Osteoblast (primary cell): Measurements from ENCODE around the gene CARHSP1. TPM values are rescaled to one million over a fixed set of nuclear protein-coding genes. Genes with fewer than 3 reads are reported as not detected.
A peak's percentile ranks its signal among the peaks of the same experiment; 100 is the strongest.
"Not testable (repeated sequence)": the region's sequence is repeated elsewhere in the genome, so short reads cannot be mapped to it uniquely, and the experiment has no call there.

Experiments used
- DNase-seq: peaks from one replicate; pipeline ENCODE4 v3.0.0; 2011; ENCODE audit warnings: low spot score, mixed read lengths; ENCODE audit not compliant: insufficient read length; ENCODE audit errors: missing footprints
- H2AFZ ChIP-seq: 2 replicates; pipeline ENCODE4 v1.6.0; 2011; ENCODE audit warnings: mild to moderate bottlenecking, low read length
- H3K27ac ChIP-seq: 2 replicates; pipeline ENCODE4 v1.5.1; 2011; ENCODE audit warnings: mild to moderate bottlenecking, low read depth, low read length, moderate library complexity
- H3K27me3 ChIP-seq: 2 replicates; pipeline ENCODE4 v1.6.0; 2012; ENCODE audit warnings: mild to moderate bottlenecking, control low read depth, inconsistent platforms, low read length, moderate library complexity; ENCODE audit not compliant: insufficient read depth
- H3K36me3 ChIP-seq: 2 replicates; pipeline ENCODE4 v1.5.1; 2011; ENCODE audit warnings: mild to moderate bottlenecking, low read length, control low read depth, moderate library complexity; ENCODE audit not compliant: insufficient read depth
- H3K4me1 ChIP-seq: 2 replicates; pipeline ENCODE4 v1.5.1; 2011; ENCODE audit warnings: mild to moderate bottlenecking, low read length, control low read depth, moderate library complexity; ENCODE audit not compliant: insufficient read depth
- H3K4me2 ChIP-seq: 2 replicates; pipeline ENCODE4 v1.6.0; 2011; ENCODE audit warnings: mild to moderate bottlenecking, low read length; ENCODE audit not compliant: insufficient read depth
- H3K4me3 ChIP-seq: fragments of 200-600 bp; sonication (generic); 3 replicates; pipeline ENCODE4 v1.5.1; 2012; ENCODE audit warnings: mild to moderate bottlenecking, low read length, inconsistent platforms; ENCODE audit not compliant: insufficient read depth
- H3K79me2 ChIP-seq: 2 replicates; pipeline ENCODE4 v1.6.0; 2012; ENCODE audit warnings: mild to moderate bottlenecking, low read length, control low read depth, inconsistent platforms; ENCODE audit not compliant: insufficient read depth
- H3K9me3 ChIP-seq: 2 replicates; pipeline ENCODE4 v1.5.1; 2011; ENCODE audit warnings: low read depth, low read length, control low read depth
- H4K20me1 ChIP-seq: 2 replicates; pipeline ENCODE4 v1.6.0; 2012; ENCODE audit warnings: mild to moderate bottlenecking, low read length, control low read depth; ENCODE audit not compliant: insufficient read depth
- CTCF ChIP-seq: IDR thresholded peaks from 2 replicates; pipeline ENCODE4 v1.5.1; 2011; ENCODE audit warnings: mild to moderate bottlenecking, low read depth, low read length, moderate library complexity; ENCODE audit errors: extremely low read depth
- total RNA-seq: library from RNA; depleted of rRNA; stranded (reverse); fragments of >200 nt; gene quantifications from 2 replicates; pipeline ENCODE4 v1.2.3, GENCODE V29; 2012

The CARHSP1 gene
- total RNA-seq: 92.6 and 107 TPM in 2 replicates

- H2AFZ ChIP-seq: peak within 1 kb of the TSS; percentile 69
- peak within 1 kb of the TSS; percentile 21 for H3K27ac ChIP-seq
- peaks cover 29% of the 10 kb centered on the region for H3K4me1 ChIP-seq
- TF ChIP-seq CTCF: no peak
- no peaks in the 10 kb centered on the region for H3K36me3 ChIP-seq
- H3K4me3 ChIP-seq: peak within 1 kb of the TSS; percentile 75
- peak within 1 kb of the TSS; percentile 89 for H3K4me2 ChIP-seq
- H3K79me2 ChIP-seq: peaks cover 44% of the 10 kb centered on the region
- DNase-seq: peak; percentile 99
- no peaks in the 10 kb centered on the region for H3K27me3 ChIP-seq
- no peaks in the 10 kb centered on the region for H3K9me3 ChIP-seq
- peaks cover 29% of the 10 kb centered on the region for H4K20me1 ChIP-seq
These were observed at the start of gene CARHSP1 for GRCh38 chr16:8868416-8869211. Gene CARHSP1 (minus strand): TSS chr16:8869006. CDS start chr16:8859328, 9,678 bp downstream.

- not testable (repeated sequence) for DNase-seq, H3K4me3 ChIP-seq, H3K27ac ChIP-seq, H3K4me2 ChIP-seq, H2AFZ ChIP-seq, H3K9me3 ChIP-seq, H3K4me1 ChIP-seq, H3K27me3 ChIP-seq
- Histone ChIP-seq H4K20me1 (peaks cover 32% of the 10 kb centered on the region), H3K79me2 (peaks cover 50% of the 10 kb centered on the region), H3K36me3 (peaks cover 78% of the 10 kb centered on the region)
These were observed 48.5 kb upstream of the CARHSP1 start for GRCh38 chr16:8917336-8917735.

- Histone ChIP-seq H3K27ac (no peak overlapping the region), H3K79me2 (peaks cover 51% of the 10 kb centered on the region), H2AFZ (no peak overlapping the region), H4K20me1 (peaks cover 32% of the 10 kb centered on the region), H3K4me3 (no peak overlapping the region), H3K4me2 (no peak overlapping the region), H3K27me3 (no peaks in the 10 kb centered on the region), H3K4me1 (no peaks in the 10 kb centered on the region), H3K36me3 (peaks cover 77% of the 10 kb centered on the region), H3K9me3 (no peaks in the 10 kb centered on the region)
- DNase-seq: no peak
- no peak for TF ChIP-seq CTCF
These were observed 47.9 kb upstream of the CARHSP1 start for GRCh38 chr16:8916541-8917225.

GRCh38 chr16:8915722-8916301 lies 47.0 kb upstream of the CARHSP1 start:
- Histone ChIP-seq H4K20me1 (peaks cover 38% of the 10 kb centered on the region), H3K9me3 (no peaks in the 10 kb centered on the region), H3K4me1 (no peaks in the 10 kb centered on the region), H3K4me3 (no peak overlapping the region), H3K27me3 (no peaks in the 10 kb centered on the region), H3K4me2 (no peak overlapping the region), H3K36me3 (peaks cover 78% of the 10 kb centered on the region), H3K27ac (no peak overlapping the region), H3K79me2 (peaks cover 54% of the 10 kb centered on the region), H2AFZ (no peak overlapping the region)
- DNase-seq: no peak
- TF ChIP-seq CTCF: no peak
